Neural cell (in vitro differentiated cells): ENCODE measurements around the gene ERVMER34-1. TPM values are rescaled to one million over a fixed set of nuclear protein-coding genes. Genes with fewer than 3 reads are reported as not detected.

ENCODE experiments used
- H2AFZ ChIP-seq: fragments of 200-600, 300-800 bp; sonication (generic), shearing (Covaris generic); 2 replicates; pipeline ENCODE4 v1.6.0; 2014; ENCODE audit warnings: low read depth, mild to moderate bottlenecking, antibody characterized with exemption, low read length, moderate library complexity
- H3F3A ChIP-seq: fragments of 200-600 bp; shearing (Covaris generic); 2 replicates; pipeline ENCODE4 v1.6.1; 2016; ENCODE audit warnings: mild to moderate bottlenecking, moderate library complexity, mixed read lengths, antibody characterized with exemption, low read length; ENCODE audit not compliant: insufficient read depth, poor library complexity, severe bottlenecking
- H3K27ac ChIP-seq: fragments of 200-600, 300-800 bp; sonication (generic), shearing (Covaris generic); 2 replicates; pipeline ENCODE4 v1.5.1; 2014; ENCODE audit warnings: mild to moderate bottlenecking, low read length, moderate library complexity
- H3K27me3 ChIP-seq: fragments of 300-800, 200-600 bp; sonication (generic), shearing (Covaris generic); 2 replicates; pipeline ENCODE4 v1.6.0; 2014; ENCODE audit warnings: mild to moderate bottlenecking, low read depth, low read length, moderate library complexity; ENCODE audit not compliant: insufficient read depth
- H3K36me3 ChIP-seq: fragments of 300-800, 200-600 bp; sonication (generic), shearing (Covaris generic); 2 replicates; pipeline ENCODE4 v1.5.1; 2014; ENCODE audit warnings: mild to moderate bottlenecking, antibody characterized with exemption, low read length, moderate library complexity; ENCODE audit not compliant: insufficient read depth
- H3K4me2 ChIP-seq: fragments of 300-800, 200-600 bp; sonication (generic), shearing (Covaris generic); 2 replicates; pipeline ENCODE4 v1.6.0; 2014; ENCODE audit warnings: mild to moderate bottlenecking, low read length
- H3K4me3 ChIP-seq: fragments of 300-800, 200-600 bp; sonication (generic), shearing (Covaris generic); 2 replicates; pipeline ENCODE4 v1.5.1; 2014; ENCODE audit warnings: mild to moderate bottlenecking, low read length, moderate library complexity
- H3K79me2 ChIP-seq: fragments of 200-600 bp; shearing (Covaris generic); replicated peaks from 2 replicates; pipeline ENCODE4 v1.6.0; 2014; ENCODE audit warnings: mild to moderate bottlenecking, low read length, moderate library complexity; ENCODE audit not compliant: insufficient read depth
- H3K9ac ChIP-seq: fragments of 300-800, 200-600 bp; sonication (generic), shearing (Covaris generic); 2 replicates; pipeline ENCODE4 v1.6.1; 2016; ENCODE audit warnings: mild to moderate bottlenecking, low read length, mixed read lengths
- H3K9me2 ChIP-seq: fragments of 200-600 bp; shearing (Covaris generic); 2 replicates; pipeline ENCODE4 v1.6.1; 2016; ENCODE audit warnings: mild to moderate bottlenecking, low read length, mixed read lengths; ENCODE audit not compliant: insufficient read depth
- H3K9me3 ChIP-seq: fragments of 200-600, 300-800 bp; sonication (generic), shearing (Covaris generic); 2 replicates; pipeline ENCODE4 v1.6.1; 2016; ENCODE audit warnings: mild to moderate bottlenecking, mixed run types, low read length, moderate library complexity, mixed read lengths
- H4K20me1 ChIP-seq: fragments of 200-600 bp; shearing (Covaris generic); 2 replicates; pipeline ENCODE4 v1.6.1; 2016; ENCODE audit warnings: mild to moderate bottlenecking, mixed run types; ENCODE audit not compliant: insufficient read depth
- EP300 ChIP-seq: fragments of 450-650 bp; conservative IDR thresholded peaks from 2 replicates; pipeline ENCODE4 v1.6.1; 2014; ENCODE audit warnings: antibody characterized with exemption, mild to moderate bottlenecking, moderate library complexity; ENCODE audit not compliant: poor library complexity, severe bottlenecking
- EZH2 ChIP-seq: fragments of 200-600, 300-800 bp; shearing (Covaris generic), sonication (generic); IDR thresholded peaks from 2 replicates; pipeline ENCODE4 v1.6.1; 2014; ENCODE audit warnings: antibody characterized with exemption, low read length, borderline replicate concordance, mild to moderate bottlenecking; ENCODE audit not compliant: insufficient read depth, poor library complexity, severe bottlenecking
- MXI1 ChIP-seq: fragments of 450-650 bp; conservative IDR thresholded peaks from 2 replicates; pipeline ENCODE4 v1.6.1; 2014; ENCODE audit warnings: antibody characterized with exemption, mild to moderate bottlenecking; ENCODE audit not compliant: poor library complexity, severe bottlenecking
- POLR2AphosphoS5 ChIP-seq: IDR thresholded peaks from 2 replicates; pipeline ENCODE4 v1.6.1; 2012
- RAD21 ChIP-seq: fragments of 450-650 bp; conservative IDR thresholded peaks from 2 replicates; pipeline ENCODE4 v1.6.1; 2014; ENCODE audit warnings: antibody characterized with exemption, mild to moderate bottlenecking, moderate library complexity
- REST ChIP-seq: IDR thresholded peaks from 2 replicates; pipeline ENCODE4 v1.6.1; 2012; ENCODE audit warnings: borderline replicate concordance
- SMC3 ChIP-seq: fragments of 450-650 bp; conservative IDR thresholded peaks from 2 replicates; pipeline ENCODE4 v1.6.1; 2014; ENCODE audit warnings: antibody characterized with exemption, mild to moderate bottlenecking, moderate library complexity; ENCODE audit not compliant: poor library complexity
- TAF1 ChIP-seq: IDR thresholded peaks from 2 replicates; pipeline ENCODE4 v1.6.1; 2012; ENCODE audit warnings: low read depth
- polyA plus RNA-seq: library from polyadenylated mRNA; depleted of rRNA; stranded (reverse); fragments of >200 nt; gene quantifications from 2 replicates; pipeline ENCODE4 v1.2.3, GENCODE V29; 2014
- TF ChIP-seq, protein P1 (sequence below): fragments of 450-650 bp; IDR thresholded peaks from 2 replicates; pipeline ENCODE4 v1.5.1; 2014; ENCODE audit warnings: antibody characterized with exemption, mild to moderate bottlenecking, moderate library complexity; ENCODE audit not compliant: poor library complexity, severe bottlenecking

The ERVMER34-1 gene
- polyA plus RNA-seq, 1 donor from 2014 or later = not detected

DNA sequence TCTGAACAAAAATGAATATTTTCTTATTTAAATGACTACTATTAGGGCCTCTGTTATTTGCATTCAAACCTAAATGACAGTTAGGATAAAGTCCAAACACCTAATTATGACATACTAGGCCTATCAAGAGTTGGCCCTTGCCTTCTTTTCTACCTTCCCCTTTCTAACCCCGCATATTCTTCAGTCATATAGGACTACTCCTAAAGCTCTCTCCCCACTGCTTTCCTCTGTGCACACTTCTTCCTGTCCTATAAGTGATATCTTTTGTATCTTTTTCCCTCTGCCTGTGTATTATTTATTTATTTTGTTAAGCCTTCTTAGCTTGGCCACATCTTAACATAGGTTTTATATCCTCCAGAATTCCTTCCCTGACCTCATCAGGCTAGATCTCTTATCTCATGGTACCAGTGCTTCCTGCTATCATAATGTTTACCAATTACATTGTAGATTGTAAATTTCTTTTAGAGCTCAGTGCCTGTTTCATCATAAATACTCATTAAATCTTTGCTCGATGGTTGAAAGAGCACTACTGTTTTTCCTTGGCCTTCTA lies 22.5 kb downstream of the ERVMER34-1 start:
- no peak overlapping the region for H3K27ac ChIP-seq
- H3K36me3 ChIP-seq = no peaks in the 10 kb centered on the region
- H3K9me2 ChIP-seq = no peaks in the 10 kb centered on the region
- no peaks in the 10 kb centered on the region for H3K27me3 ChIP-seq
- no peaks in the 10 kb centered on the region for H4K20me1 ChIP-seq
- TF ChIP-seq POLR2AphosphoS5 (no peak), EZH2 (no peak), MXI1 (no peak), SMC3 (no peak), TAF1 (no peak), EP300 (no peak), REST (no peak), RAD21 (no peak)
- TF ChIP-seq, protein P1, sequence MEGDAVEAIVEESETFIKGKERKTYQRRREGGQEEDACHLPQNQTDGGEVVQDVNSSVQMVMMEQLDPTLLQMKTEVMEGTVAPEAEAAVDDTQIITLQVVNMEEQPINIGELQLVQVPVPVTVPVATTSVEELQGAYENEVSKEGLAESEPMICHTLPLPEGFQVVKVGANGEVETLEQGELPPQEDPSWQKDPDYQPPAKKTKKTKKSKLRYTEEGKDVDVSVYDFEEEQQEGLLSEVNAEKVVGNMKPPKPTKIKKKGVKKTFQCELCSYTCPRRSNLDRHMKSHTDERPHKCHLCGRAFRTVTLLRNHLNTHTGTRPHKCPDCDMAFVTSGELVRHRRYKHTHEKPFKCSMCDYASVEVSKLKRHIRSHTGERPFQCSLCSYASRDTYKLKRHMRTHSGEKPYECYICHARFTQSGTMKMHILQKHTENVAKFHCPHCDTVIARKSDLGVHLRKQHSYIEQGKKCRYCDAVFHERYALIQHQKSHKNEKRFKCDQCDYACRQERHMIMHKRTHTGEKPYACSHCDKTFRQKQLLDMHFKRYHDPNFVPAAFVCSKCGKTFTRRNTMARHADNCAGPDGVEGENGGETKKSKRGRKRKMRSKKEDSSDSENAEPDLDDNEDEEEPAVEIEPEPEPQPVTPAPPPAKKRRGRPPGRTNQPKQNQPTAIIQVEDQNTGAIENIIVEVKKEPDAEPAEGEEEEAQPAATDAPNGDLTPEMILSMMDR = no peak
- H3F3A ChIP-seq = no peaks in the 10 kb centered on the region
- H3K4me3 ChIP-seq = no peak overlapping the region
- no peaks in the 10 kb centered on the region for H3K9me3 ChIP-seq
- no peak overlapping the region for H2AFZ ChIP-seq
- H3K79me2 ChIP-seq = no peaks in the 10 kb centered on the region
- H3K4me2 ChIP-seq = no peak overlapping the region
- no peak overlapping the region for H3K9ac ChIP-seq

DNA sequence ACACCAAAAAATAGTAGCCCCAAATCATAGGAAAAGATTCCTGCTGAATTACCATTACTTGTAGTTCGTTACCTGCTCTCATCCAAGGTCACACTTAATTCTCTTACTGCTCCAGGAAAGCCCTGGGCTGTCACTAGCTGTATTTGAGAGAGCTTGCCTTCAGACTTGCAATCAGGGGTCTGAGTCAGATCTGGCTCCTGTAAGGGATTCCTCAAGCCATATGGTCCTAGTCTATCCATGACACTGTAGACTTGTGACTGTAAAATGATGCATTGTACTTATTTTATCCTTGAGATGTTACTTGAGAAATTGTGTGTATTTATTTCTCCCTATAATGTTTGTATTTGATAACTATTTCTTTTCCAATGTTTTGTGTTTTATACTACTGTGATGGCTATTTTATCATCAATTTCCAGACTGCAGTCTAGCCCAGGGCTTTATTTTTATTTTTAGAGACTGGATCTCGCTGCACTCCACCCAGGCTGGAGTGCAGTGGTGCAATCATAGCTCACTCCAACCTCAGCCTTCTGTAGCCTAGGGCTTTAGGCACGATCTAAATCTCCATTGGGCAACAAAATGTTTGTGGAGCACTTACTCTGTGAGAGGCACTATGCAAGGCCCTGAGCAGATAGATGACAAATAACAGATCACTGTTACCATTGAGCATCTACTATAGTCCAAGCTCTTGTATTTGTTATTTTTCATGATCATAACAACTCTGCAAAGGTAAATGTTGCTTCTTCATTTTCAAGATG lies 24.2 kb downstream of the ERVMER34-1 start:
- H3K9me3 ChIP-seq = no peaks in the 10 kb centered on the region
- no peaks in the 10 kb centered on the region for H3K27me3 ChIP-seq
- no peak overlapping the region for H3K9ac ChIP-seq
- no peak overlapping the region for H3K4me3 ChIP-seq
- no peak overlapping the region for H3K4me2 ChIP-seq
- H3F3A ChIP-seq = no peaks in the 10 kb centered on the region
- no peaks in the 10 kb centered on the region for H3K9me2 ChIP-seq
- no peaks in the 10 kb centered on the region for H3K79me2 ChIP-seq
- H3K36me3 ChIP-seq = no peaks in the 10 kb centered on the region
- TF ChIP-seq, protein P1 = no peak
- TF ChIP-seq RAD21 (no peak), EZH2 (no peak), POLR2AphosphoS5 (no peak), EP300 (no peak), TAF1 (no peak), MXI1 (no peak), REST (no peak), SMC3 (no peak)
- no peak overlapping the region for H3K27ac ChIP-seq
- H2AFZ ChIP-seq = no peak overlapping the region
- H4K20me1 ChIP-seq = no peaks in the 10 kb centered on the region
